Hepatocyte (in vitro differentiated cells): Measurements from ENCODE around the gene SV2A.

Experiments
- CTCF ChIP-seq: fragments of 200-600 bp; sonication (generic); IDR thresholded peaks from 2 replicates; pipeline ENCODE4 v1.5.1; 2016; ENCODE audit warnings: antibody characterized with exemption, mild to moderate bottlenecking; ENCODE audit not compliant: poor library complexity
- EZH2 ChIP-seq: fragments of 200-600 bp; sonication (generic); IDR thresholded peaks from 2 replicates; pipeline ENCODE4 v1.6.1; 2016; ENCODE audit warnings: antibody characterized with exemption, mild to moderate bottlenecking, borderline replicate concordance

- TF ChIP-seq EZH2 (no peak), CTCF (no peak)
Observed at GRCh38 chr1:149942885-149943284, 25.2 kb upstream of the SV2A start.
